ENCODE results near the gene APBB1IP. TPM values are rescaled to one million over a fixed set of nuclear protein-coding genes. Genes with fewer than 3 reads are reported as not detected.

The APBB1IP gene
- polyA plus RNA-seq, 5 donors: 1.7 to 2.6 (median 2.2) TPM

GRCh38 chr10:26507441-26507840 is 69.3 kb downstream of the APBB1IP start:
- no peak for DNase-seq

GRCh38 chr10:26508016-26508415 is 69.9 kb downstream of the APBB1IP start:
- no peak for DNase-seq

GRCh38 chr10:26509307-26509706 is 71.2 kb downstream of the APBB1IP start:
- no peak for DNase-seq

- no peak for DNase-seq
Measured at GRCh38 chr10:26513101-26513500, 75.0 kb downstream of the APBB1IP start.

GRCh38 chr10:26516540-26517101 is 78.5 kb downstream of the APBB1IP start:
- no peak for DNase-seq

- DNase-seq: no peak
Measured at GRCh38 chr10:26517141-26517867, 79.2 kb downstream of the APBB1IP start.

- no peak for DNase-seq
Measured at GRCh38 chr10:26519803-26520202, 81.7 kb downstream of the APBB1IP start.

GRCh38 chr10:26520575-26520974 is 82.4 kb downstream of the APBB1IP start:
- no peak for DNase-seq

GRCh38 chr10:26524161-26524896 is 86.2 kb downstream of the APBB1IP start:
- DNase-seq: no peak

GRCh38 chr10:26525586-26525985 is 87.4 kb downstream of the APBB1IP start:
- no peak for DNase-seq

GRCh38 chr10:26527018-26527417 is 88.9 kb downstream of the APBB1IP start:
- no peak for DNase-seq

GRCh38 chr10:26528048-26528447 is 89.9 kb downstream of the APBB1IP start:
- DNase-seq: no peak

- DNase-seq: no peak
Measured at GRCh38 chr10:26528715-26529393, 90.7 kb downstream of the APBB1IP start.

GRCh38 chr10:26534384-26534783 is 96.2 kb downstream of the APBB1IP start:
- no peak for DNase-seq

- DNase-seq: no peak
Measured at GRCh38 chr10:26540601-26541000, 102.5 kb downstream of the APBB1IP start.

GRCh38 chr10:26543567-26544306 is 105.6 kb downstream of the APBB1IP start:
- no peak for DNase-seq

- no peak for DNase-seq
Measured at GRCh38 chr10:26544932-26545331, 106.8 kb downstream of the APBB1IP start.

- DNase-seq: no peak
Measured at GRCh38 chr10:26550774-26551526, 112.8 kb downstream of the APBB1IP start.

GRCh38 chr10:26554246-26554645 is 116.1 kb downstream of the APBB1IP start:
- no peak for DNase-seq

GRCh38 chr10:26555719-26556368 is 117.7 kb downstream of the APBB1IP start:
- peak; percentile 67 to 80 for DNase-seq

Data from right lung (tissue), 5 donors.